Measurements from ENCODE around the gene ARHGAP1. TPM values are rescaled to one million over a fixed set of nuclear protein-coding genes. Genes with fewer than 3 reads are reported as not detected.

ARHGAP1 gene
- total and polyA plus RNA-seq, 2 of the 13 experiments (the other 11 are each of a cell fraction or from before 2014, with no cell fraction given), result 18.6 to 30.3 TPM

GRCh38 chr11:46712874-46713576 lies 12.6 kb upstream of the ARHGAP1 start:
- peak; percentile 26 for FAIRE-seq
- TF ChIP-seq ZNF770 (CRISPR knock-in tag; IDR thresholded peaks at IDR 0.05), result peak; percentile 89
- no peak for TF ChIP-seq NFKB2 (CRISPR knock-in tag; IDR thresholded peaks at IDR 0.05; ENCODE audit: borderline replicate concordance)
- no peak for TF ChIP-seq HMG20A (CRISPR knock-in tag; IDR thresholded peaks at IDR 0.05; ENCODE audit: borderline replicate concordance)
- 0 out of 2 replicates have a peak, but pooled peaks have one; percentile 12 for TF ChIP-seq GATAD2A (CRISPR knock-in tag; IDR thresholded peaks at IDR 0.05)
- TF ChIP-seq ZNF605 (CRISPR knock-in tag; IDR thresholded peaks at IDR 0.05), result no peak
- TF ChIP-seq ZNF775 (CRISPR knock-in tag; IDR thresholded peaks at IDR 0.05; ENCODE audit: borderline replicate concordance), result no peak
- TF ChIP-seq ZNF451 (CRISPR knock-in tag; IDR thresholded peaks at IDR 0.05), result no peak
- TF ChIP-seq SIN3A (IDR thresholded peaks at IDR 0.05; ENCODE audit: borderline replicate concordance, low read depth, low read length), result no peak
- 0 out of 2 replicates have a peak, but pooled peaks have one; percentile 14 for TF ChIP-seq CEBPG (CRISPR knock-in tag; IDR thresholded peaks at IDR 0.05)
- no peak for TF ChIP-seq SKIL (CRISPR knock-in tag; IDR thresholded peaks at IDR 0.05; ENCODE audit: borderline replicate concordance)
- TF ChIP-seq ZNF333 (CRISPR knock-in tag; IDR thresholded peaks at IDR 0.05; ENCODE audit: borderline replicate concordance), result no peak
- no peak for TF ChIP-seq ZNF296 (CRISPR knock-in tag; conservative IDR thresholded peaks at IDR 0.05)
- no peak for TF ChIP-seq ZNF609 (CRISPR knock-in tag; IDR thresholded peaks at IDR 0.05; ENCODE audit: borderline replicate concordance)
- no peak for TF ChIP-seq SOX6 (IDR thresholded peaks at IDR 0.05)
- TF ChIP-seq SOX6 (CRISPR knock-in tag; IDR thresholded peaks at IDR 0.05), result no peak
- no peak for TF ChIP-seq PPARG (CRISPR knock-in tag; conservative IDR thresholded peaks at IDR 0.05)
- TF ChIP-seq KLF9 (CRISPR knock-in tag; IDR thresholded peaks at IDR 0.05; ENCODE audit: low read depth), result no peak

More at GRCh38 chr11:46712874-46713576, 12.6 kb upstream of the ARHGAP1 start:
- ATAC-seq (no peak; the same call in 2 of the 3 replicates), DNase-seq (ENCODE audit: low spot score) (no peak)
- ChIA-PET POLR2A (interaction anchor here (0.9 to 12.3 kb wide), 2 partner anchors 11 to 16 kb away, joined by 3 to 272 read pairs; partner anchors contain the start of genes ARHGAP1 and ZNF408), CTCF (ENCODE audit: low intra/inter-chr PET ratio, low total read pairs) (no interaction called here)
- BruUV-seq (replicated peaks), result no TSS peak
- Histone ChIP-seq H3K27ac (ENCODE audit: extremely low read length, insufficient read depth, low read length) (peak overlapping the region; percentile 35), H3K9ac (ENCODE audit: insufficient read depth, low read depth, low read length) (no peak overlapping the region), H3K79me2 (ENCODE audit: insufficient read depth, low read length) (no peaks in the 10 kb centered on the region), H4K20me1 (ENCODE audit: insufficient read depth, low read length) (no peaks in the 10 kb centered on the region), H3K4me1 (ENCODE audit: insufficient read depth, low read length) (peaks cover 54% of the 10 kb centered on the region), H2AFZ (ENCODE audit: low read length) (no peak overlapping the region), H3K9me3 (ENCODE audit: low read length) (no peaks in the 10 kb centered on the region), H3K27me3 (ENCODE audit: control insufficient read depth in 1 of 2, insufficient read depth in 2 of 2, low read length in 2 of 2) (no peaks in the 10 kb centered on the region), H3K36me3 (replicated peaks in 1 of 2; ENCODE audit: control insufficient read depth in 1 of 2, insufficient read depth in 2 of 2, low read length in 2 of 2) (no peaks in the 10 kb centered on the region), H3K4me3 (replicated peaks in 1 of 3; ENCODE audit: insufficient read depth in 1 of 3, low read depth in 2 of 3, low read length in 3 of 3) (no peak overlapping the region), H3K4me2 (ENCODE audit: low read depth, low read length) (no peak overlapping the region)
- intact Hi-C loops (cut with micrococcal nuclease; ENCODE audit: unreplicated experiment), result no loop called here
- 84% methylated on average over 7 of the region's 7 CpGs for WGBS (ENCODE audit: low lambda C conversion rate)
- in situ Hi-C loops (cut with HindIII; ENCODE audit: extremely low pct_ligation_motif_present, low pct_unique_long_range_greater_than_20kb), result no loop called here

Measured in HepG2 (cell line).